ENCODE data around the gene TMED1.

DNA sequence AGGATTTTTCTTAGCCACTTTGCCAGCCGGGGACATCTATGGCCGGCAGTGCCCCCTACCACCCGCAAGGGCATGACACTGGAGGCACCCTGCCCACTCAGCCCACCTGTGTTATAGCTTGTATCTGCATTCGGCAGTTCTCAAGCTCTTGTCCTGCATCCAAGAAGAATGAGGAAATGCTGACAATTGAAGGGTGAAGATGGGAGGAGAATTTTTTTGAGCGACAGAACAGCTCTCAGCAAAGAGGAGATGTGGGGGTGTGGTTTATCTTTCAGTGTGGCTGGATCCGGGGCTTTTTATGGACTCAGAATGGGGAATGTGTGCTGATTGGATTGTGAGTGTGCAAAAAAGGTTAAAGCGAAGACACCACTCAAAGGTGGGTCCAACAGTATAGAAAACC, 6.8 kb upstream of the TMED1 start:
- TF ChIP-seq, protein P1, sequence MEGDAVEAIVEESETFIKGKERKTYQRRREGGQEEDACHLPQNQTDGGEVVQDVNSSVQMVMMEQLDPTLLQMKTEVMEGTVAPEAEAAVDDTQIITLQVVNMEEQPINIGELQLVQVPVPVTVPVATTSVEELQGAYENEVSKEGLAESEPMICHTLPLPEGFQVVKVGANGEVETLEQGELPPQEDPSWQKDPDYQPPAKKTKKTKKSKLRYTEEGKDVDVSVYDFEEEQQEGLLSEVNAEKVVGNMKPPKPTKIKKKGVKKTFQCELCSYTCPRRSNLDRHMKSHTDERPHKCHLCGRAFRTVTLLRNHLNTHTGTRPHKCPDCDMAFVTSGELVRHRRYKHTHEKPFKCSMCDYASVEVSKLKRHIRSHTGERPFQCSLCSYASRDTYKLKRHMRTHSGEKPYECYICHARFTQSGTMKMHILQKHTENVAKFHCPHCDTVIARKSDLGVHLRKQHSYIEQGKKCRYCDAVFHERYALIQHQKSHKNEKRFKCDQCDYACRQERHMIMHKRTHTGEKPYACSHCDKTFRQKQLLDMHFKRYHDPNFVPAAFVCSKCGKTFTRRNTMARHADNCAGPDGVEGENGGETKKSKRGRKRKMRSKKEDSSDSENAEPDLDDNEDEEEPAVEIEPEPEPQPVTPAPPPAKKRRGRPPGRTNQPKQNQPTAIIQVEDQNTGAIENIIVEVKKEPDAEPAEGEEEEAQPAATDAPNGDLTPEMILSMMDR (IDR thresholded peaks at IDR 0.05; ENCODE audit: poor library complexity, severe bottlenecking) = no peak
- TF ChIP-seq MXI1 (conservative IDR thresholded peaks at IDR 0.05; ENCODE audit: poor library complexity, severe bottlenecking) (no peak), EZH2 (IDR thresholded peaks at IDR 0.05; ENCODE audit: borderline replicate concordance, insufficient read depth, low read length, poor library complexity, severe bottlenecking) (no peak)
- TF ChIP-seq, protein P2, sequence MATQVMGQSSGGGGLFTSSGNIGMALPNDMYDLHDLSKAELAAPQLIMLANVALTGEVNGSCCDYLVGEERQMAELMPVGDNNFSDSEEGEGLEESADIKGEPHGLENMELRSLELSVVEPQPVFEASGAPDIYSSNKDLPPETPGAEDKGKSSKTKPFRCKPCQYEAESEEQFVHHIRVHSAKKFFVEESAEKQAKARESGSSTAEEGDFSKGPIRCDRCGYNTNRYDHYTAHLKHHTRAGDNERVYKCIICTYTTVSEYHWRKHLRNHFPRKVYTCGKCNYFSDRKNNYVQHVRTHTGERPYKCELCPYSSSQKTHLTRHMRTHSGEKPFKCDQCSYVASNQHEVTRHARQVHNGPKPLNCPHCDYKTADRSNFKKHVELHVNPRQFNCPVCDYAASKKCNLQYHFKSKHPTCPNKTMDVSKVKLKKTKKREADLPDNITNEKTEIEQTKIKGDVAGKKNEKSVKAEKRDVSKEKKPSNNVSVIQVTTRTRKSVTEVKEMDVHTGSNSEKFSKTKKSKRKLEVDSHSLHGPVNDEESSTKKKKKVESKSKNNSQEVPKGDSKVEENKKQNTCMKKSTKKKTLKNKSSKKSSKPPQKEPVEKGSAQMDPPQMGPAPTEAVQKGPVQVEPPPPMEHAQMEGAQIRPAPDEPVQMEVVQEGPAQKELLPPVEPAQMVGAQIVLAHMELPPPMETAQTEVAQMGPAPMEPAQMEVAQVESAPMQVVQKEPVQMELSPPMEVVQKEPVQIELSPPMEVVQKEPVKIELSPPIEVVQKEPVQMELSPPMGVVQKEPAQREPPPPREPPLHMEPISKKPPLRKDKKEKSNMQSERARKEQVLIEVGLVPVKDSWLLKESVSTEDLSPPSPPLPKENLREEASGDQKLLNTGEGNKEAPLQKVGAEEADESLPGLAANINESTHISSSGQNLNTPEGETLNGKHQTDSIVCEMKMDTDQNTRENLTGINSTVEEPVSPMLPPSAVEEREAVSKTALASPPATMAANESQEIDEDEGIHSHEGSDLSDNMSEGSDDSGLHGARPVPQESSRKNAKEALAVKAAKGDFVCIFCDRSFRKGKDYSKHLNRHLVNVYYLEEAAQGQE (IDR thresholded peaks at IDR 0.05; ENCODE audit: borderline replicate concordance) = no peak
